ENCODE data around the gene RAD51B.

DNA sequence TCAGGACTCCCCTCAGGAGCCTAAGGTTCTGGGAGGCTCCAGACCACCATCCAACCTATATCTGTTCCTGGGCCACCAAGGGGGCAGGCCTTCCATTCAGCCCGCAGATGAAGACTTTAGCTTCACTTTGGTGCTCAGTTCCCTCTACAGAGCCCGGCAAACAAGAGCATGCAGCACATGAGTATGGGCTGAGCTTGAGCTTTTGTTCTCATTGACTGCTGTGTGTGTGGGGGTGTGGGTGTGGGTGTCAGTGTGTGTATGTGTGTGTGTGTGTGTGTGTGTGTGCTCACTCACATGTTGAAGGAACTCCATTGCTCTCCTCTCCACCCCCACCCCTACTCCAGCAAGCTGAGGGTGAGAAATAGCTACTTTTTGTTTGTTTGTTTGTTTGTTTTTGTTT is 754.1 kb downstream of the RAD51B start:
- TF ChIP-seq DPF2 (CRISPR knock-in tag; IDR thresholded peaks at IDR 0.05; ENCODE audit: borderline replicate concordance, low read depth), result no peak
- no peak for TF ChIP-seq ZNF333 (CRISPR knock-in tag; IDR thresholded peaks at IDR 0.05; ENCODE audit: borderline replicate concordance)
- no peak for TF ChIP-seq ELF1 (CRISPR knock-in tag; IDR thresholded peaks at IDR 0.05)
- no peak for TF ChIP-seq POLR2AphosphoS5 (IDR thresholded peaks at IDR 0.05; ENCODE audit: low read depth, low read length)
- TF ChIP-seq, protein P1, sequence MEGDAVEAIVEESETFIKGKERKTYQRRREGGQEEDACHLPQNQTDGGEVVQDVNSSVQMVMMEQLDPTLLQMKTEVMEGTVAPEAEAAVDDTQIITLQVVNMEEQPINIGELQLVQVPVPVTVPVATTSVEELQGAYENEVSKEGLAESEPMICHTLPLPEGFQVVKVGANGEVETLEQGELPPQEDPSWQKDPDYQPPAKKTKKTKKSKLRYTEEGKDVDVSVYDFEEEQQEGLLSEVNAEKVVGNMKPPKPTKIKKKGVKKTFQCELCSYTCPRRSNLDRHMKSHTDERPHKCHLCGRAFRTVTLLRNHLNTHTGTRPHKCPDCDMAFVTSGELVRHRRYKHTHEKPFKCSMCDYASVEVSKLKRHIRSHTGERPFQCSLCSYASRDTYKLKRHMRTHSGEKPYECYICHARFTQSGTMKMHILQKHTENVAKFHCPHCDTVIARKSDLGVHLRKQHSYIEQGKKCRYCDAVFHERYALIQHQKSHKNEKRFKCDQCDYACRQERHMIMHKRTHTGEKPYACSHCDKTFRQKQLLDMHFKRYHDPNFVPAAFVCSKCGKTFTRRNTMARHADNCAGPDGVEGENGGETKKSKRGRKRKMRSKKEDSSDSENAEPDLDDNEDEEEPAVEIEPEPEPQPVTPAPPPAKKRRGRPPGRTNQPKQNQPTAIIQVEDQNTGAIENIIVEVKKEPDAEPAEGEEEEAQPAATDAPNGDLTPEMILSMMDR (CRISPR knock-in tag; IDR thresholded peaks at IDR 0.05), result no peak
- TF ChIP-seq, protein P2, sequence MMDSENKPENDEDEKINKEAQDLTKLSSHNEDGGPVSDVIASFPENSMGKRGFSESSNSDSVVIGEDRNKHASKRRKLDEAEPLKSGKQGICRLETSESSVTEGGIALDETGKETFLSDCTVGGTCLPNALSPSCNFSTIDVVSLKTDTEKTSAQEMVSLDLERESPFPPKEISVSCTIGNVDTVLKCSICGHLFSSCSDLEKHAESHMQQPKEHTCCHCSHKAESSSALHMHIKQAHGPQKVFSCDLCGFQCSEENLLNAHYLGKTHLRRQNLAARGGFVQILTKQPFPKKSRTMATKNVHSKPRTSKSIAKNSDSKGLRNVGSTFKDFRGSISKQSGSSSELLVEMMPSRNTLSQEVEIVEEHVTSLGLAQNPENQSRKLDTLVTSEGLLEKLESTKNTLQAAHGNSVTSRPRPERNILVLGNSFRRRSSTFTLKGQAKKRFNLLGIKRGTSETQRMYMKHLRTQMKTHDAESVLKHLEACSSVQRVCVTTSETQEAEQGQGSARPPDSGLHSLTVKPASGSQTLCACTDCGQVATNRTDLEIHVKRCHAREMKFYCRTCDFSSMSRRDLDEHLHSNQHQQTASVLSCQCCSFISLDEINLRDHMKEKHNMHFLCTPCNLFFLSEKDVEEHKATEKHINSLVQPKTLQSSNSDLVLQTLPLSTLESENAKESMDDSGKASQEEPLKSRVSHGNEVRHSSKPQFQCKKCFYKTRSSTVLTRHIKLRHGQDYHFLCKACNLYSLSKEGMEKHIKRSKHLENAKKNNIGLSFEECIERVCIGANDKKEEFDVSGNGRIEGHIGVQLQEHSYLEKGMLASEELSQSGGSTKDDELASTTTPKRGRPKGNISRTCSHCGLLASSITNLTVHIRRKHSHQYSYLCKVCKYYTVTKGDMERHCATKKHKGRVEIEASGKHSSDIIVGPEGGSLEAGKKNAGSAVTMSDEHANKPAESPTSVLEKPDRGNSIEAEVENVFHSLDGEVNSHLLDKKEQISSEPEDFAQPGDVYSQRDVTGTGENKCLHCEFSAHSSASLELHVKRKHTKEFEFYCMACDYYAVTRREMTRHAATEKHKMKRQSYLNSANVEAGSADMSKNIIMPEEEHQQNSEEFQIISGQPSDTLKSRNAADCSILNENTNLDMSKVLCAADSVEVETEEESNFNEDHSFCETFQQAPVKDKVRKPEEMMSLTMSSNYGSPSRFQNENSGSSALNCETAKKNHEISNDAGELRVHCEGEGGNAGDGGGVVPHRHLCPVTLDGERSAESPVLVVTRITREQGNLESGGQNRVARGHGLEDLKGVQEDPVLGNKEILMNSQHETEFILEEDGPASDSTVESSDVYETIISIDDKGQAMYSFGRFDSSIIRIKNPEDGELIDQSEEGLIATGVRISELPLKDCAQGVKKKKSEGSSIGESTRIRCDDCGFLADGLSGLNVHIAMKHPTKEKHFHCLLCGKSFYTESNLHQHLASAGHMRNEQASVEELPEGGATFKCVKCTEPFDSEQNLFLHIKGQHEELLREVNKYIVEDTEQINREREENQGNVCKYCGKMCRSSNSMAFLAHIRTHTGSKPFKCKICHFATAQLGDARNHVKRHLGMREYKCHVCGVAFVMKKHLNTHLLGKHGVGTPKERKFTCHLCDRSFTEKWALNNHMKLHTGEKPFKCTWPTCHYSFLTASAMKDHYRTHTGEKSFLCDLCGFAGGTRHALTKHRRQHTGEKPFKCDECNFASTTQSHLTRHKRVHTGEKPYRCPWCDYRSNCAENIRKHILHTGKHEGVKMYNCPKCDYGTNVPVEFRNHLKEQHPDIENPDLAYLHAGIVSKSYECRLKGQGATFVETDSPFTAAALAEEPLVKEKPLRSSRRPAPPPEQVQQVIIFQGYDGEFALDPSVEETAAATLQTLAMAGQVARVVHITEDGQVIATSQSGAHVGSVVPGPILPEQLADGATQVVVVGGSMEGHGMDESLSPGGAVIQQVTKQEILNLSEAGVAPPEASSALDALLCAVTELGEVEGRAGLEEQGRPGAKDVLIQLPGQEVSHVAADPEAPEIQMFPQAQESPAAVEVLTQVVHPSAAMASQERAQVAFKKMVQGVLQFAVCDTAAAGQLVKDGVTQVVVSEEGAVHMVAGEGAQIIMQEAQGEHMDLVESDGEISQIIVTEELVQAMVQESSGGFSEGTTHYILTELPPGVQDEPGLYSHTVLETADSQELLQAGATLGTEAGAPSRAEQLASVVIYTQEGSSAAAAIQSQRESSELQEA (CRISPR knock-in tag; IDR thresholded peaks at IDR 0.05; ENCODE audit: not compliant biosample characterization), result no peak
- TF ChIP-seq, protein P3, sequence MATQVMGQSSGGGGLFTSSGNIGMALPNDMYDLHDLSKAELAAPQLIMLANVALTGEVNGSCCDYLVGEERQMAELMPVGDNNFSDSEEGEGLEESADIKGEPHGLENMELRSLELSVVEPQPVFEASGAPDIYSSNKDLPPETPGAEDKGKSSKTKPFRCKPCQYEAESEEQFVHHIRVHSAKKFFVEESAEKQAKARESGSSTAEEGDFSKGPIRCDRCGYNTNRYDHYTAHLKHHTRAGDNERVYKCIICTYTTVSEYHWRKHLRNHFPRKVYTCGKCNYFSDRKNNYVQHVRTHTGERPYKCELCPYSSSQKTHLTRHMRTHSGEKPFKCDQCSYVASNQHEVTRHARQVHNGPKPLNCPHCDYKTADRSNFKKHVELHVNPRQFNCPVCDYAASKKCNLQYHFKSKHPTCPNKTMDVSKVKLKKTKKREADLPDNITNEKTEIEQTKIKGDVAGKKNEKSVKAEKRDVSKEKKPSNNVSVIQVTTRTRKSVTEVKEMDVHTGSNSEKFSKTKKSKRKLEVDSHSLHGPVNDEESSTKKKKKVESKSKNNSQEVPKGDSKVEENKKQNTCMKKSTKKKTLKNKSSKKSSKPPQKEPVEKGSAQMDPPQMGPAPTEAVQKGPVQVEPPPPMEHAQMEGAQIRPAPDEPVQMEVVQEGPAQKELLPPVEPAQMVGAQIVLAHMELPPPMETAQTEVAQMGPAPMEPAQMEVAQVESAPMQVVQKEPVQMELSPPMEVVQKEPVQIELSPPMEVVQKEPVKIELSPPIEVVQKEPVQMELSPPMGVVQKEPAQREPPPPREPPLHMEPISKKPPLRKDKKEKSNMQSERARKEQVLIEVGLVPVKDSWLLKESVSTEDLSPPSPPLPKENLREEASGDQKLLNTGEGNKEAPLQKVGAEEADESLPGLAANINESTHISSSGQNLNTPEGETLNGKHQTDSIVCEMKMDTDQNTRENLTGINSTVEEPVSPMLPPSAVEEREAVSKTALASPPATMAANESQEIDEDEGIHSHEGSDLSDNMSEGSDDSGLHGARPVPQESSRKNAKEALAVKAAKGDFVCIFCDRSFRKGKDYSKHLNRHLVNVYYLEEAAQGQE (IDR thresholded peaks at IDR 0.05; ENCODE audit: borderline replicate concordance in 1 of 2, low read depth in 1 of 2, low read length in 2 of 2), result no peak
- no peak for TF ChIP-seq KDM4B (CRISPR knock-in tag; IDR thresholded peaks at IDR 0.05)
- TF ChIP-seq TAF1 (CRISPR knock-in tag; IDR thresholded peaks at IDR 0.05), result no peak

Data from HepG2 (cell line).